Measurements from ENCODE around the gene TCOF1. TPM values are rescaled to one million over a fixed set of nuclear protein-coding genes. Genes with fewer than 3 reads are reported as not detected.

The TCOF1 gene
- total RNA-seq, 2 donors from 2014 or later: 55.5 to 62.3 TPM

GRCh38 chr5:150318613-150319483 is 38.6 kb upstream of the TCOF1 start:
- Mint-ChIP-seq H3K27me3 (ENCODE audit: low read depth) (peaks cover 4% of the 10 kb centered on the region), H3K36me3 (ENCODE audit: insufficient read depth in 2 of 2) (no peaks in the 10 kb centered on the region), H3K27ac (no peak overlapping the region), H3K4me1 (ENCODE audit: low read depth) (peaks cover 6% of the 10 kb centered on the region), H3K9me3 (peaks cover 0 to 2% of the 10 kb centered on the region in 2 donors), H3K4me3 (no peak overlapping the region)
- DNase-seq: no peak
- no peak for ATAC-seq (replicated peaks in 1 of 2)

GRCh38 chr5:150319484-150319790 is 38.1 kb upstream of the TCOF1 start:
- H3K9me3 Mint-ChIP-seq: peaks cover 0 to 2% of the 10 kb centered on the region in 2 donors
- H3K27me3 Mint-ChIP-seq (ENCODE audit: low read depth): peaks cover 4% of the 10 kb centered on the region
- ATAC-seq (replicated peaks in 1 of 2) (no peak), DNase-seq (no peak)
- H3K4me1 Mint-ChIP-seq (ENCODE audit: low read depth): peaks cover 6% of the 10 kb centered on the region
- H3K27ac Mint-ChIP-seq: no peak overlapping the region
- H3K4me3 Mint-ChIP-seq: no peak overlapping the region
- no peaks in the 10 kb centered on the region for H3K36me3 Mint-ChIP-seq (ENCODE audit: insufficient read depth in 2 of 2)

- Mint-ChIP-seq H3K4me3 (no peak overlapping the region), H3K27ac (no peak overlapping the region), H3K36me3 (ENCODE audit: insufficient read depth in 2 of 2) (no peaks in the 10 kb centered on the region), H3K9me3 (peaks cover 0 to 2% of the 10 kb centered on the region in 2 donors), H3K4me1 (ENCODE audit: low read depth) (peaks cover 6% of the 10 kb centered on the region), H3K27me3 (ENCODE audit: low read depth) (peaks cover 4% of the 10 kb centered on the region)
- no peak for ATAC-seq (replicated peaks in 1 of 2)
- no peak for DNase-seq
These were observed 37.4 kb upstream of the TCOF1 start for GRCh38 chr5:150320044-150320613.

GRCh38 chr5:150321211-150321610 is 36.3 kb upstream of the TCOF1 start:
- no peak overlapping the region for H3K27ac Mint-ChIP-seq
- peaks cover 0 to 2% of the 10 kb centered on the region in 2 donors for H3K9me3 Mint-ChIP-seq
- peaks cover 6% of the 10 kb centered on the region for H3K4me1 Mint-ChIP-seq (ENCODE audit: low read depth)
- H3K36me3 Mint-ChIP-seq (ENCODE audit: insufficient read depth in 2 of 2): no peaks in the 10 kb centered on the region
- no peak for DNase-seq
- ATAC-seq (replicated peaks in 1 of 2): no peak
- no peak overlapping the region for H3K4me3 Mint-ChIP-seq
- H3K27me3 Mint-ChIP-seq (ENCODE audit: low read depth): peaks cover 4% of the 10 kb centered on the region

- no peak overlapping the region for H3K4me3 Mint-ChIP-seq
- no peak for DNase-seq
- peaks cover 6% of the 10 kb centered on the region for H3K4me1 Mint-ChIP-seq (ENCODE audit: low read depth)
- peaks cover 0 to 2% of the 10 kb centered on the region in 2 donors for H3K9me3 Mint-ChIP-seq
- ATAC-seq (replicated peaks in 1 of 2): no peak
- peaks cover 4% of the 10 kb centered on the region for H3K27me3 Mint-ChIP-seq (ENCODE audit: low read depth)
- no peaks in the 10 kb centered on the region for H3K36me3 Mint-ChIP-seq (ENCODE audit: insufficient read depth in 2 of 2)
- no peak overlapping the region for H3K27ac Mint-ChIP-seq
These were observed 35.7 kb upstream of the TCOF1 start for GRCh38 chr5:150321784-150322183.

GRCh38 chr5:150322202-150322601 is 35.3 kb upstream of the TCOF1 start:
- no peak for DNase-seq
- peaks cover 6% of the 10 kb centered on the region for H3K4me1 Mint-ChIP-seq (ENCODE audit: low read depth)
- H3K9me3 Mint-ChIP-seq: peaks cover 0 to 2% of the 10 kb centered on the region in 2 donors
- ATAC-seq (replicated peaks in 1 of 2): peak in 1 of 2 donors; percentile 42
- peaks cover 4% of the 10 kb centered on the region for H3K27me3 Mint-ChIP-seq (ENCODE audit: low read depth)
- no peaks in the 10 kb centered on the region for H3K36me3 Mint-ChIP-seq (ENCODE audit: insufficient read depth in 2 of 2)
- H3K4me3 Mint-ChIP-seq: no peak overlapping the region
- H3K27ac Mint-ChIP-seq: no peak overlapping the region

- peaks cover 6% of the 10 kb centered on the region for H3K4me1 Mint-ChIP-seq (ENCODE audit: low read depth)
These were observed 34.4 kb upstream of the TCOF1 start for GRCh38 chr5:150323092-150323491.

GRCh38 chr5:150323819-150324218 is 33.7 kb upstream of the TCOF1 start:
- Mint-ChIP-seq H3K9me3 (peaks cover 0 to 2% of the 10 kb centered on the region in 2 donors), H3K4me3 (no peak overlapping the region), H3K4me1 (ENCODE audit: low read depth) (peaks cover 6% of the 10 kb centered on the region), H3K36me3 (ENCODE audit: insufficient read depth in 2 of 2) (no peaks in the 10 kb centered on the region), H3K27me3 (ENCODE audit: low read depth) (peaks cover 2% of the 10 kb centered on the region), H3K27ac (no peak overlapping the region)
- no peak for ATAC-seq (replicated peaks in 1 of 2)
- no peak for DNase-seq

More at GRCh38 chr5:150323092-150323491, 34.4 kb upstream of the TCOF1 start:
- no peaks in the 10 kb centered on the region for H3K36me3 Mint-ChIP-seq (ENCODE audit: insufficient read depth in 2 of 2)
- H3K4me3 Mint-ChIP-seq: no peak overlapping the region
- peaks cover 1% of the 10 kb centered on the region for H3K27me3 Mint-ChIP-seq (ENCODE audit: low read depth)
- ATAC-seq (replicated peaks in 1 of 2): no peak
- no peak for DNase-seq
- H3K9me3 Mint-ChIP-seq: peaks cover 0 to 2% of the 10 kb centered on the region in 2 donors
- H3K27ac Mint-ChIP-seq: no peak overlapping the region

- H3K4me1 Mint-ChIP-seq (ENCODE audit: low read depth): peaks cover 6% of the 10 kb centered on the region
- H3K4me3 Mint-ChIP-seq: no peak overlapping the region
- no peak for ATAC-seq (replicated peaks in 1 of 2)
- H3K27ac Mint-ChIP-seq: no peak overlapping the region
- peaks cover 0 to 2% of the 10 kb centered on the region in 2 donors for H3K9me3 Mint-ChIP-seq
- H3K27me3 Mint-ChIP-seq (ENCODE audit: low read depth): peaks cover 8% of the 10 kb centered on the region
- no peaks in the 10 kb centered on the region for H3K36me3 Mint-ChIP-seq (ENCODE audit: insufficient read depth in 2 of 2)
- no peak for DNase-seq
These were observed 32.1 kb upstream of the TCOF1 start for GRCh38 chr5:150325426-150325825.

- DNase-seq (no peak), ATAC-seq (replicated peaks in 1 of 2) (no peak)
- H3K4me1 Mint-ChIP-seq (ENCODE audit: low read depth): peaks cover 5% of the 10 kb centered on the region
- H3K36me3 Mint-ChIP-seq (ENCODE audit: insufficient read depth in 2 of 2): no peaks in the 10 kb centered on the region
- H3K9me3 Mint-ChIP-seq: no peaks in the 10 kb centered on the region
- peaks cover 8% of the 10 kb centered on the region for H3K27me3 Mint-ChIP-seq (ENCODE audit: low read depth)
- H3K4me3 Mint-ChIP-seq: no peak overlapping the region
- H3K27ac Mint-ChIP-seq: no peak overlapping the region
These were observed 30.8 kb upstream of the TCOF1 start for GRCh38 chr5:150326707-150327106.

- Mint-ChIP-seq H3K27ac (no peak overlapping the region), H3K4me3 (no peak overlapping the region), H3K27me3 (ENCODE audit: low read depth) (peaks cover 8% of the 10 kb centered on the region), H3K36me3 (ENCODE audit: insufficient read depth in 2 of 2) (no peaks in the 10 kb centered on the region), H3K4me1 (ENCODE audit: low read depth) (peaks cover under 1% of the 10 kb centered on the region), H3K9me3 (no peaks in the 10 kb centered on the region)
- DNase-seq: no peak
- ATAC-seq (replicated peaks in 1 of 2): no peak
These were observed 30.4 kb upstream of the TCOF1 start for GRCh38 chr5:150327139-150327538.

GRCh38 chr5:150328515-150328914 is 29.0 kb upstream of the TCOF1 start:
- DNase-seq (no peak), ATAC-seq (replicated peaks in 1 of 2) (no peak)
- H3K9me3 Mint-ChIP-seq: no peaks in the 10 kb centered on the region
- H3K36me3 Mint-ChIP-seq (ENCODE audit: insufficient read depth in 2 of 2): no peaks in the 10 kb centered on the region
- H3K27ac Mint-ChIP-seq: no peak overlapping the region
- H3K4me1 Mint-ChIP-seq (ENCODE audit: low read depth): no peaks in the 10 kb centered on the region
- H3K4me3 Mint-ChIP-seq: no peak overlapping the region
- H3K27me3 Mint-ChIP-seq (ENCODE audit: low read depth): peaks cover 8% of the 10 kb centered on the region

- Mint-ChIP-seq H3K4me3 (no peak overlapping the region), H3K4me1 (ENCODE audit: low read depth) (no peaks in the 10 kb centered on the region), H3K9me3 (no peaks in the 10 kb centered on the region), H3K27ac (no peak overlapping the region), H3K27me3 (ENCODE audit: low read depth) (peaks cover 8% of the 10 kb centered on the region), H3K36me3 (ENCODE audit: insufficient read depth in 2 of 2) (no peaks in the 10 kb centered on the region)
- ATAC-seq (replicated peaks in 1 of 2): no peak
- DNase-seq: no peak
These were observed 28.5 kb upstream of the TCOF1 start for GRCh38 chr5:150329038-150329437.

Data from activated T-cell treated with anti-CD3 and anti-CD28 coated beads, Interleukin-2, amount 50 U/mL, for 72 hours (primary cell).